PC-9 (cell line): ENCODE data around the gene INTU. TPM values are rescaled to one million over a fixed set of nuclear protein-coding genes. Genes with fewer than 3 reads are reported as not detected.

Source experiments
- BruUV-seq: library from RNA; stranded (reverse); fragments of 400-500 nt; replicated peaks from 2 replicates; lab custom pipeline; 2021; lab: Mats Ljungman, UMichigan
- CTCF ChIA-PET: fragments of 300-600 bp; sonication (Branson Sonifier 250); formaldehyde crosslinking; loops from one replicate; lab custom pipeline; 2022; ENCODE audit warnings: antibody characterized with exemption; lab: Charles Lee
- POLR2A ChIA-PET: fragments of 300-600 bp; sonication (Branson Sonifier 250); formaldehyde crosslinking; loops from one replicate; lab custom pipeline; 2022; ENCODE audit warnings: antibody characterized with exemption; ENCODE audit not compliant: unreplicated experiment; lab: Charles Lee
- DNase-seq, 2 experiments: peaks; one replicate each; pipeline versions ENCODE4 v3.0.0 to v3.0.0-alpha.2; 2015 to 2022; ENCODE audit warnings: mixed read lengths in 1 of 2
- H2AFZ ChIP-seq: fragments of 200-600 bp; sonication (generic); 2 replicates; pipeline ENCODE4 v1.8.1; 2017; ENCODE audit warnings: antibody characterized with exemption
- H3F3A ChIP-seq: fragments of 200-600 bp; sonication (generic); 2 replicates; pipeline ENCODE4 v1.8.1; 2017; ENCODE audit warnings: antibody characterized with exemption, mild to moderate bottlenecking, low read depth; ENCODE audit not compliant: insufficient read depth
- H3K27ac ChIP-seq: fragments of 200-600 bp; sonication (generic); 2 replicates; pipeline ENCODE4 v1.6.1; 2016; ENCODE audit warnings: mixed run types
- H3K27me3 ChIP-seq: fragments of 200-600 bp; sonication (generic); 2 replicates; pipeline ENCODE4 v1.6.1; 2016; ENCODE audit warnings: low read depth, mixed run types; ENCODE audit not compliant: insufficient read depth
- H3K36me3 ChIP-seq: fragments of 200-600 bp; sonication (generic); 2 replicates; pipeline ENCODE4 v1.6.1; 2016; ENCODE audit warnings: low read depth, mixed run types
- H3K4me1 ChIP-seq: fragments of 200-600 bp; sonication (generic); replicated peaks from 2 replicates; pipeline ENCODE4 v1.6.1; 2016; ENCODE audit warnings: mixed run types; ENCODE audit not compliant: insufficient read depth
- H3K4me2 ChIP-seq: fragments of 200-600 bp; sonication (generic); 2 replicates; pipeline ENCODE4 v1.6.1; 2017; ENCODE audit warnings: mixed run types
- H3K4me3 ChIP-seq: fragments of 200-600 bp; sonication (generic); 2 replicates; pipeline ENCODE4 v1.6.1; 2016; ENCODE audit warnings: mixed run types
- H3K79me2 ChIP-seq: fragments of 200-600 bp; sonication (generic); 2 replicates; pipeline ENCODE4 v1.6.1; 2017; ENCODE audit warnings: low read depth, mixed run types
- H3K9me2 ChIP-seq: fragments of 200-600 bp; sonication (generic); 2 replicates; pipeline ENCODE4 v1.8.1; 2017; ENCODE audit warnings: mild to moderate bottlenecking; ENCODE audit not compliant: insufficient read depth
- H3K9me3 ChIP-seq: fragments of 200-600 bp; sonication (generic); 2 replicates; pipeline ENCODE4 v1.8.1; 2016; ENCODE audit warnings: low read depth; ENCODE audit not compliant: insufficient read depth
- H4K20me1 ChIP-seq: fragments of 200-600 bp; sonication (generic); 2 replicates; pipeline ENCODE4 v1.8.1; 2017; ENCODE audit not compliant: insufficient read depth
- CTCF ChIP-seq: fragments of 200-600 bp; sonication (generic); conservative IDR thresholded peaks from 2 replicates; pipeline ENCODE4 v1.6.1; 2017; ENCODE audit warnings: mixed run types, antibody characterized with exemption, mild to moderate bottlenecking, moderate library complexity
- EZH2 ChIP-seq: fragments of 200-600 bp; sonication (generic); IDR thresholded peaks from 2 replicates; pipeline ENCODE4 v1.8.0; 2017; ENCODE audit warnings: antibody characterized with exemption, low read depth
- intact Hi-C: fragments of 100-400 bp; cut with micrococcal nuclease; formaldehyde crosslinking; loops from one replicate; pipeline ENCODE4 v1.10.0; 2022; ENCODE audit not compliant: unreplicated experiment
- total RNA-seq: library from RNA; stranded (reverse); gene quantifications from 2 replicates; pipeline ENCODE4 v1.2.3, GENCODE V29; 2021

The INTU gene
- total RNA-seq, 1 experiment from 2014 or later = 10.5 TPM

DNA sequence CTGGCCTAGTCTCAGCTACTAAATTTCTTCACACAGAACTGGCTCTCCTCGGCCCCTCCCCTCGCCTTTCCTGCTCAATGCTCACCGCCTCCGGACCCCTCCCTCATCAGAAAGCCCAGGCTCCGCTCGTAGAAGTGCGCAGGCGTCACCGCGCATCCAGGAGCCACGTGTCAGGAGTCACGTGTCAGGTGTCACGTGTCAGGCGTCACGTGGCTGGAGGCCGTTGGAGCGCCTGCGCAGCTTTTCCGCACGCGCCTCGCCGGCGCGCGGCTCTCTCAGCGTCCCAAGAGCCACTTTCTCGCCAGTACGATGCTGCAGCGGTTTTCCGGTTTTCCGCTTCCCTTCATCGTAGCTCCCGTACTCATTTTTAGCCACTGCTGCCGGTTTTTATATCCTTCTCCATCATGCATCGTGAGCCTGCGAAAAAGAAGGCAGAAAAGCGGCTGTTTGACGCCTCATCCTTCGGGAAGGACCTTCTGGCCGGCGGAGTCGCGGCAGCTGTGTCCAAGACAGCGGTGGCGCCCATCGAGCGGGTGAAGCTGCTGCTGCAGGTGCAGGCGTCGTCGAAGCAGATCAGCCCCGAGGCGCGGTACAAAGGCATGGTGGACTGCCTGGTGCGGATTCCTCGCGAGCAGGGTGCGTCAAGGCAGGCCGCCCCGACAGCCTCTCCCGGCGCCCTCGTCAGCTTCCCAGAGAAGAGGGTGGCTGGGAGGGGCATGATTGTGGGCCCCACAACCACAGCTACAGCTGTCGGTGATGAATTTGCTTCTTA lies 97.6 kb downstream of the INTU start, which contains the start of gene SLC25A31:
TSS of gene SLC25A31 (plus strand) at position 259 of the 772 bp plus-strand sequence. CDS start at position 405, 146 bp downstream.
- Histone ChIP-seq H3K27ac (no peak within 1 kb of the TSS), H3K9me2 (no peaks in the 10 kb centered on the region), H3K9me3 (no peaks in the 10 kb centered on the region), H2AFZ (no peak within 1 kb of the TSS), H3K36me3 (no peaks in the 10 kb centered on the region), H3K27me3 (no peaks in the 10 kb centered on the region), H3K4me1 (no peaks in the 10 kb centered on the region), H4K20me1 (no peaks in the 10 kb centered on the region), H3F3A (no peaks in the 10 kb centered on the region), H3K79me2 (no peaks in the 10 kb centered on the region), H3K4me2 (no peak within 1 kb of the TSS), H3K4me3 (no peak within 1 kb of the TSS)
- TF ChIP-seq CTCF = no peak
- intact Hi-C loops = loop anchor here (5.0 kb wide), 1 partner anchor 108 kb away; no protein-coding TSS in a partner anchor
- no peak for DNase-seq
- no TSS peak for BruUV-seq
- ChIA-PET CTCF (no interaction called here), POLR2A (no interaction called here)

DNA sequence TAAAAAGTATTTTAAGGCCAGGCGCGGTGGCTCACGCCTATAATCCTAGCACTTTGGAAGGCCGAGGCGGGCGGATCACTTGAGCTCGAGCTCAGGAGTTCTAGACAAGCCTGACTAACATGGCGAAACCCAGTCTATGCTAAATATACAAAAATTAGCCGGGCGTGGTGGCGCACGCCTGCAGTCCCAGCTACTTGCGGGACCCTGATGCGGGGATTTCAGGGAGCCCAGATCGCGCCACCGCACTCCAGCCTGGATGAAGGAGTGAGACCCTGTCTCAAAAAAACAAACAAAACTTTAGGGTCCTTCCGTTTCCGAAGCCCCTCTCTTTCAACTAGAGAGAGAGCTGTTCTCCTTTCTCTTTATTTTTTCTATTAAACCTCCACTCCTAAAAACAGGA lies 98.6 kb downstream of the INTU start:
- Histone ChIP-seq H3K36me3 (no peaks in the 10 kb centered on the region), H3K4me3 (no peak overlapping the region), H3K4me1 (no peaks in the 10 kb centered on the region), H3F3A (no peaks in the 10 kb centered on the region), H3K27ac (no peak overlapping the region), H3K27me3 (no peaks in the 10 kb centered on the region), H3K79me2 (no peaks in the 10 kb centered on the region), H2AFZ (no peak overlapping the region), H3K4me2 (no peak overlapping the region), H3K9me3 (no peaks in the 10 kb centered on the region), H4K20me1 (no peaks in the 10 kb centered on the region), H3K9me2 (no peaks in the 10 kb centered on the region)
- no TSS peak for BruUV-seq
- TF ChIP-seq CTCF (no peak), EZH2 (no peak)
- ChIA-PET CTCF (interaction anchor here (0.7 to 1.3 kb wide), 2 partner anchors 132 to 278 kb away, joined by 3 read pairs; no protein-coding TSS in a partner anchor), POLR2A (no interaction called here)
- intact Hi-C loops = loop anchor here (5.0 kb wide), 1 partner anchor 109 kb away; no protein-coding TSS in a partner anchor
- DNase-seq = no peak

GRCh38 chr4:127732623-127733328 lies 100.0 kb downstream of the INTU start:
- peak; percentile 5 to 71 for DNase-seq

More at GRCh38 chr4:127732623-127733328, 100.0 kb downstream of the INTU start:
- H3K36me3 ChIP-seq = no peaks in the 10 kb centered on the region
- no peak overlapping the region for H2AFZ ChIP-seq
- no peaks in the 10 kb centered on the region for H4K20me1 ChIP-seq
- no peaks in the 10 kb centered on the region for H3K9me2 ChIP-seq
- H3K27me3 ChIP-seq = no peaks in the 10 kb centered on the region
- no peak overlapping the region for H3K27ac ChIP-seq
- H3K9me3 ChIP-seq = no peaks in the 10 kb centered on the region
- BruUV-seq = no TSS peak
- no peaks in the 10 kb centered on the region for H3K4me1 ChIP-seq
- H3K4me2 ChIP-seq = peak overlapping the region; percentile 3; the same call in 1 of the 2 replicates
- POLR2A ChIA-PET = interaction anchor here (0.6 kb wide), 1 partner anchor 93 kb away, joined by 3 read pairs; no protein-coding TSS in a partner anchor
- TF ChIP-seq EZH2 (no peak), CTCF (peak; percentile 92)
- no peaks in the 10 kb centered on the region for H3K79me2 ChIP-seq
- intact Hi-C loops = loop anchor here (1.0 to 5.0 kb wide), 2 partner anchors 110 to 127 kb away; no protein-coding TSS in a partner anchor
- CTCF ChIA-PET = interaction anchor here (0.6 to 1.5 kb wide), 4 partner anchors 102 to 135 kb away, joined by 3 to 5 read pairs (median 4); no protein-coding TSS in a partner anchor
- no peaks in the 10 kb centered on the region for H3F3A ChIP-seq
- H3K4me3 ChIP-seq = no peak overlapping the region
